ENCODE measurements around the gene PRRG2.

Gene PRRG2

GRCh38 chr19:49594157-49594992 lies 13.3 kb downstream of the PRRG2 start:
- Histone ChIP-seq H3K4me2 (ENCODE audit: low read depth, low read length, poor library complexity, severe bottlenecking) (peak overlapping the region; percentile 77), H3K27me3 (ENCODE audit: insufficient read depth, low read length, poor library complexity, severe bottlenecking) (peaks cover 5% of the 10 kb centered on the region), H3K4me3 (ENCODE audit: low read length, poor library complexity, severe bottlenecking) (peak overlapping the region; percentile 91), H3F3A (ENCODE audit: low read depth) (peaks cover 14% of the 10 kb centered on the region; the same call in 1 of the 2 replicates), H2AFZ (ENCODE audit: low read length) (no peak overlapping the region), H4K20me1 (ENCODE audit: insufficient read depth, low read length, poor library complexity, severe bottlenecking) (peaks cover 62% of the 10 kb centered on the region), H3K36me3 (ENCODE audit: insufficient read depth, low read length) (peaks cover 41% of the 10 kb centered on the region; the same call in 1 of the 2 replicates), H3K9me3 (ENCODE audit: insufficient read depth, low read depth, low read length) (no peaks in the 10 kb centered on the region), H3K79me2 (ENCODE audit: insufficient read depth, low read length) (peaks cover 55% of the 10 kb centered on the region), H3K9me2 (replicated peaks; ENCODE audit: low read depth, low read length) (no peaks in the 10 kb centered on the region), H3K4me1 (ENCODE audit: insufficient read depth, low read length, poor library complexity, severe bottlenecking) (peaks cover 20% of the 10 kb centered on the region), H3K9ac (ENCODE audit: low read depth, low read length, poor library complexity, severe bottlenecking) (peak overlapping the region; percentile 26)
- no peak for TF ChIP-seq EZH2phosphoT487 (IDR thresholded peaks at IDR 0.05; ENCODE audit: borderline replicate concordance)
- no peak for TF ChIP-seq CTCF (conservative IDR thresholded peaks at IDR 0.05; ENCODE audit: low read length)

- TF ChIP-seq EZH2phosphoT487 (IDR thresholded peaks at IDR 0.05; ENCODE audit: borderline replicate concordance): no peak
- no peak for TF ChIP-seq CTCF (conservative IDR thresholded peaks at IDR 0.05; ENCODE audit: low read length)
- Histone ChIP-seq H3K9me3 (ENCODE audit: insufficient read depth, low read depth, low read length) (no peaks in the 10 kb centered on the region), H3K36me3 (ENCODE audit: insufficient read depth, low read length) (peaks cover 49% of the 10 kb centered on the region; the same call in 1 of the 2 replicates), H3F3A (ENCODE audit: low read depth) (peaks cover 13% of the 10 kb centered on the region; the same call in 1 of the 2 replicates), H3K9ac (ENCODE audit: low read depth, low read length, poor library complexity, severe bottlenecking) (no peak overlapping the region), H3K79me2 (ENCODE audit: insufficient read depth, low read length) (peaks cover 55% of the 10 kb centered on the region), H3K4me1 (ENCODE audit: insufficient read depth, low read length, poor library complexity, severe bottlenecking) (peaks cover 20% of the 10 kb centered on the region), H3K4me3 (ENCODE audit: low read length, poor library complexity, severe bottlenecking) (no peak overlapping the region), H4K20me1 (ENCODE audit: insufficient read depth, low read length, poor library complexity, severe bottlenecking) (peaks cover 70% of the 10 kb centered on the region), H2AFZ (ENCODE audit: low read length) (no peak overlapping the region), H3K9me2 (replicated peaks; ENCODE audit: low read depth, low read length) (no peaks in the 10 kb centered on the region), H3K4me2 (ENCODE audit: low read depth, low read length, poor library complexity, severe bottlenecking) (no peak overlapping the region), H3K27me3 (ENCODE audit: insufficient read depth, low read length, poor library complexity, severe bottlenecking) (peaks cover 5% of the 10 kb centered on the region)
Observed at GRCh38 chr19:49594993-49595818, 14.1 kb downstream of the PRRG2 start.

- peaks cover 18% of the 10 kb centered on the region for H3K4me1 ChIP-seq (ENCODE audit: insufficient read depth, low read length, poor library complexity, severe bottlenecking)
- peaks cover 71% of the 10 kb centered on the region for H4K20me1 ChIP-seq (ENCODE audit: insufficient read depth, low read length, poor library complexity, severe bottlenecking)
- peaks cover 51% of the 10 kb centered on the region for H3K79me2 ChIP-seq (ENCODE audit: insufficient read depth, low read length)
Observed at GRCh38 chr19:49595819-49596404, 14.8 kb downstream of the PRRG2 start.

More at GRCh38 chr19:49595819-49596404, 14.8 kb downstream of the PRRG2 start:
- Histone ChIP-seq H3K4me2 (ENCODE audit: low read depth, low read length, poor library complexity, severe bottlenecking) (no peak overlapping the region), H3K4me3 (ENCODE audit: low read length, poor library complexity, severe bottlenecking) (no peak overlapping the region), H3F3A (ENCODE audit: low read depth) (peaks cover 7% of the 10 kb centered on the region; the same call in 1 of the 2 replicates), H3K9ac (ENCODE audit: low read depth, low read length, poor library complexity, severe bottlenecking) (no peak overlapping the region), H3K9me2 (replicated peaks; ENCODE audit: low read depth, low read length) (no peaks in the 10 kb centered on the region), H3K36me3 (ENCODE audit: insufficient read depth, low read length) (peaks cover 52% of the 10 kb centered on the region; the same call in 1 of the 2 replicates), H2AFZ (ENCODE audit: low read length) (no peak overlapping the region), H3K9me3 (ENCODE audit: insufficient read depth, low read depth, low read length) (no peaks in the 10 kb centered on the region), H3K27me3 (ENCODE audit: insufficient read depth, low read length, poor library complexity, severe bottlenecking) (peaks cover 5% of the 10 kb centered on the region)
- no peak for TF ChIP-seq EZH2phosphoT487 (IDR thresholded peaks at IDR 0.05; ENCODE audit: borderline replicate concordance)
- no peak for TF ChIP-seq CTCF (conservative IDR thresholded peaks at IDR 0.05; ENCODE audit: low read length)
